ENCODE data around the gene CUEDC2. TPM values are rescaled to one million over a fixed set of nuclear protein-coding genes. Genes with fewer than 3 reads are reported as not detected.

Gene CUEDC2
- total and polyA plus RNA-seq, 4 donors, result 14.4 to 36.1 (median 24.1) TPM

GRCh38 chr10:102438374-102438773, 6.0 kb upstream of the CUEDC2 start (continued):
- TF ChIP-seq REST (IDR thresholded peaks at IDR 0.05), result no peak
- TF ChIP-seq RAD21 (IDR thresholded peaks at IDR 0.05), result no peak
- TF ChIP-seq GABPA (IDR thresholded peaks at IDR 0.05 in 1 of 2, conservative IDR thresholded peaks at IDR 0.05 in 1 of 2), result no peak
- TF ChIP-seq YY1 (IDR thresholded peaks at IDR 0.05), result no peak
- TF ChIP-seq ZBTB33 (IDR thresholded peaks at IDR 0.05), result no peak

GRCh38 chr10:102437515-102437914, 5.1 kb upstream of the CUEDC2 start:
- peaks cover 0 to 25% (median 19%) of the 10 kb centered on the region in 4 donors for H3K4me1 ChIP-seq (ENCODE audit: control insufficient read depth in 4 of 4, insufficient read depth in 4 of 4, low read length in 3 of 4)
- TF ChIP-seq EGR1 (IDR thresholded peaks at IDR 0.05; ENCODE audit: low read depth in 2 of 2) (no peak), MAX (IDR thresholded peaks at IDR 0.05) (no peak), TAF1 (conservative IDR thresholded peaks at IDR 0.05) (no peak), HNF4A (conservative IDR thresholded peaks at IDR 0.05) (no peak), RXRA (IDR thresholded peaks at IDR 0.05) (no peak), HNF4G (IDR thresholded peaks at IDR 0.05) (no peak), NR2F2 (IDR thresholded peaks at IDR 0.05) (no peak), CTCF (IDR thresholded peaks at IDR 0.05; ENCODE audit: low read depth, low read length, missing input control) (no peak), GABPA (IDR thresholded peaks at IDR 0.05 in 1 of 2, conservative IDR thresholded peaks at IDR 0.05 in 1 of 2) (no peak), JUND (IDR thresholded peaks at IDR 0.05) (no peak), YY1 (IDR thresholded peaks at IDR 0.05) (no peak), ATF3 (IDR thresholded peaks at IDR 0.05) (no peak), RAD21 (IDR thresholded peaks at IDR 0.05) (no peak), FOXA1 (IDR thresholded peaks at IDR 0.05) (no peak), SP1 (IDR thresholded peaks at IDR 0.05) (no peak), ZBTB33 (IDR thresholded peaks at IDR 0.05) (no peak), FOXA2 (IDR thresholded peaks at IDR 0.05) (no peak), REST (IDR thresholded peaks at IDR 0.05) (no peak)
- no peaks in the 10 kb centered on the region for H3K36me3 ChIP-seq (ENCODE audit: control insufficient read depth in 4 of 4, insufficient read depth in 3 of 4, low read depth in 1 of 4, low read length in 3 of 4)
- no peaks in the 10 kb centered on the region for H3K9me3 ChIP-seq (ENCODE audit: control insufficient read depth in 4 of 4, low read length in 3 of 4)
- H3K27me3 ChIP-seq (ENCODE audit: control insufficient read depth in 4 of 4, insufficient read depth in 4 of 4, low read length in 3 of 4), result no peaks in the 10 kb centered on the region
- peak overlapping the region in 2 of 3 donors; percentile 14 to 52 for H3K4me3 ChIP-seq (ENCODE audit: low read depth in 1 of 3, low read length in 3 of 3)
- 97% methylated on average over 3 of the region's 3 CpGs for WGBS
- DNase-seq (ENCODE audit: low spot score), result no peak
- H3K9ac ChIP-seq (ENCODE audit: low read depth in 1 of 2, low read length in 2 of 2), result no peak overlapping the region
- no peak overlapping the region for H3K27ac ChIP-seq (ENCODE audit: low read depth in 1 of 2, low read length in 2 of 2)

All from liver (tissue), 9 donors.